GM12892 (cell line): ENCODE results near the gene MACROD2.

ENCODE experiments used
- POLR2A ChIP-seq: IDR thresholded peaks from 2 replicates; pipeline ENCODE4 v1.6.1; 2011; ENCODE audit warnings: low read depth, low read length, control low read depth
- POLR2AphosphoS5 ChIP-seq: IDR thresholded peaks from 2 replicates; pipeline ENCODE4 v1.6.1; 2011; ENCODE audit warnings: low read depth, low read length, control low read depth
- TAF1 ChIP-seq: IDR thresholded peaks from 2 replicates; pipeline ENCODE4 v1.6.1; 2011; ENCODE audit warnings: low read depth, mild to moderate bottlenecking, control low read depth, low read length, borderline replicate concordance

- no peak for TF ChIP-seq POLR2AphosphoS5
- no peak for TF ChIP-seq POLR2A
- TF ChIP-seq TAF1, result no peak
Observed at GRCh38 chr20:15776770-15777466, 1781.6 kb downstream of the MACROD2 start.
